ENCODE results near the gene SLAMF8.

SLAMF8 gene

DNA sequence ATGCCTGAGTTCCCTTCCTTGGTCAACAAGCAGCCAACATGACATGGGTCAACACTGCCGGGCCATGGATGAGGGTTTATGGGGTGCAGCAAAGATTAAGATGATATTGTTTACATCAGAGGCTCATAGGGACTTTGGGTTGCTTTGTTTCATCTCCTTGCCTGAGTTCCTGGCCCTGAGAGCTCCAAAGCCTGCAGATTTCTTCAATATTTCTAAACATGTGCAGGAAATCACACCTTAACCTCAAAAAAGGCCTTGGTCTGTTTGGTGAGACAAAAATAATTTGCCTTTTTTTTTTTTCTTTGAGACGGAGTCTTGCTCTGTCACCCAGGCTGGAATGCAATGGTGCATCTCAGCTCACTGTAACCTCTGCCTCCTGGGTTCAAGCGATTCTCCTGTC, 876 bp downstream of the SLAMF8 start:
- Histone ChIP-seq H2BK5ac (ENCODE audit: low read depth, low read length, poor library complexity) (no peak overlapping the region), H3K36me3 (ENCODE audit: control insufficient read depth in 1 of 2, insufficient read depth in 2 of 2, low read length in 2 of 2) (no peaks in the 10 kb centered on the region), H4K8ac (ENCODE audit: low read depth, low read length) (no peak overlapping the region), H3K79me2 (ENCODE audit: control insufficient read depth, insufficient read depth, low read length, poor library complexity) (no peaks in the 10 kb centered on the region), H3K18ac (ENCODE audit: low read length) (no peak overlapping the region), H3K14ac (ENCODE audit: low read length) (no peak overlapping the region), H2AK5ac (ENCODE audit: low read length) (no peak overlapping the region), H2BK120ac (ENCODE audit: insufficient read depth, low read length, poor library complexity) (no peak overlapping the region), H3K9me3 (ENCODE audit: insufficient read depth, low read depth, low read length) (no peaks in the 10 kb centered on the region), H3K27me3 (ENCODE audit: insufficient read depth, low read length) (no peaks in the 10 kb centered on the region), H2AFZ (ENCODE audit: insufficient read depth, low read length, poor library complexity) (no peak overlapping the region), H3K4me1 (ENCODE audit: control insufficient read depth in 1 of 2, insufficient read depth in 2 of 2, low read length in 2 of 2) (peaks cover 18 to 26% of the 10 kb centered on the region in 2 experiments), H4K12ac (ENCODE audit: low read depth, low read length) (no peak overlapping the region), H3K9ac (ENCODE audit: low read length) (no peak overlapping the region), H3K79me1 (ENCODE audit: low read length) (peaks cover 2% of the 10 kb centered on the region), H3K4ac (ENCODE audit: low read depth, low read length) (no peak overlapping the region), H3K23ac (ENCODE audit: low read length) (no peak overlapping the region), H2BK12ac (ENCODE audit: low read length) (no peak overlapping the region), H3K27ac (ENCODE audit: low read depth, low read length) (no peak overlapping the region), H3K4me3 (ENCODE audit: low read depth, low read length) (no peak overlapping the region), H3K4me2 (ENCODE audit: low read length) (no peak overlapping the region), H4K91ac (ENCODE audit: low read depth, low read length) (no peak overlapping the region)
- no peak for DNase-seq
- WGBS (ENCODE audit: extremely low coverage, insufficient coverage, insufficient read length) = no CpG with 5 or more reads among the region's 3 CpGs

DNA sequence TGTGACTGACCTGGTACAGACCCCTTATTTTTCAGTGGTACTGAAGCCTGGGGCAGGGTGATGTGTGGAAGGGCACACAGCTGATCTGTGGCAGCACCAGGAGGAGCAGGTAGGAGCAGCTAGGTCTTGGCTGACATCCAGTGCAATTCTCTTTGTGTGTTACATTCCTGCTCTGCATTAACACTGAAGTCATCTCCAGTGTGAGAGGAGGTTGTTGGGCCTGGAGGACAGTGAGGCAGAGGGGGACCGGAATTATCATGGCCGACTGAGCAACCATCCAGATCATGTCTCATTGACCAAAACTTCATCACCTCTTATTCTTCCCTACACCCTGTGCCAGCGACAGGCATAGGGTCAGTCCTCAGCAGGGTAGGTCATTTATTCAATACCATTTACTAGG, 1.5 kb downstream of the SLAMF8 start:
- Histone ChIP-seq H4K91ac (ENCODE audit: low read depth, low read length) (no peak overlapping the region), H3K18ac (ENCODE audit: low read length) (no peak overlapping the region), H3K4ac (ENCODE audit: low read depth, low read length) (no peak overlapping the region), H3K23ac (ENCODE audit: low read length) (no peak overlapping the region), H3K27ac (ENCODE audit: low read depth, low read length) (no peak overlapping the region), H3K4me3 (ENCODE audit: low read depth, low read length) (no peak overlapping the region), H2BK120ac (ENCODE audit: insufficient read depth, low read length, poor library complexity) (no peak overlapping the region), H3K4me1 (ENCODE audit: control insufficient read depth in 1 of 2, insufficient read depth in 2 of 2, low read length in 2 of 2) (peaks cover 18 to 26% of the 10 kb centered on the region in 2 experiments), H2BK12ac (ENCODE audit: low read length) (no peak overlapping the region), H3K4me2 (ENCODE audit: low read length) (no peak overlapping the region), H2BK5ac (ENCODE audit: low read depth, low read length, poor library complexity) (no peak overlapping the region), H3K36me3 (ENCODE audit: control insufficient read depth in 1 of 2, insufficient read depth in 2 of 2, low read length in 2 of 2) (no peaks in the 10 kb centered on the region), H3K79me1 (ENCODE audit: low read length) (peaks cover 2% of the 10 kb centered on the region), H3K27me3 (ENCODE audit: insufficient read depth, low read length) (no peaks in the 10 kb centered on the region), H3K14ac (ENCODE audit: low read length) (no peak overlapping the region), H3K79me2 (ENCODE audit: control insufficient read depth, insufficient read depth, low read length, poor library complexity) (no peaks in the 10 kb centered on the region), H3K9ac (ENCODE audit: low read length) (no peak overlapping the region), H3K9me3 (ENCODE audit: insufficient read depth, low read depth, low read length) (no peaks in the 10 kb centered on the region), H4K8ac (ENCODE audit: low read depth, low read length) (no peak overlapping the region), H2AK5ac (ENCODE audit: low read length) (no peak overlapping the region), H2AFZ (ENCODE audit: insufficient read depth, low read length, poor library complexity) (no peak overlapping the region), H4K12ac (ENCODE audit: low read depth, low read length) (no peak overlapping the region)
- DNase-seq = no peak
- no CpG with 5 or more reads among the region's 3 CpGs for WGBS (ENCODE audit: extremely low coverage, insufficient coverage, insufficient read length)

DNA sequence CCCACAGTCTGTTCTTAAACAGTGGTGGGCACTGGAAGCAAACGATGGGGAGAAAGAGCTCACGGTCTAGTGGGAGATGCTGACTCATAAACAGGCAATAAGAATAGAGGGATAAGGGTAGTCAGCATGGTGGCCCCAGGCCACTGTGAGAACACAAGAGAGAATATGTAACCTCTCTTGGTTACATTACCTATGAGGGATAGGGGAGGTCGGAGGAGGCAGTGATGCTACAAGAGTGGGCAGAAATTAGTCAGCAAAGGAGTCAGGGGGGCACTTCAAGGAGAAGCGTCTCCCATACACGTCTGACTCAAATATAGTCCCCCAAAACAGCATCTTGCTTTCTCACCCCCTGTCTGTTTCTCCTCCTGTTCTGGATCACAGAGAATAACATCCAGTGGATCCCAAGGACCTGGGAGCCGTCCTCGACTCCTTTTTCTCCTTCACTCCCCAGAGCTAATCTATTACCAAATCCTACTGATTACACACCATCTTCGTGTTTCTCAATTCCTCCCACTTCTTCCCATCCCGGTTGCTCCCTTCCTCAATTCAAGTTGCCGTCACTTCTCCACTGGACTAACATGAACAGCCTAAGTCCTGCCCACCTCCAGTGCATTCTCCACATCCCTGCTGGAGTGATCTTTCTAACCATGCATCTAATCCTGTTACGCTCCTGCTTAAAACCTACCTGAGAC, 2.1 kb downstream of the SLAMF8 start:
- DNase-seq = no peak
- no peak overlapping the region for H2BK12ac ChIP-seq (ENCODE audit: low read length)
- H3K14ac ChIP-seq (ENCODE audit: low read length) = no peak overlapping the region
- no peak overlapping the region for H3K4me2 ChIP-seq (ENCODE audit: low read length)
- H3K27me3 ChIP-seq (ENCODE audit: insufficient read depth, low read length) = no peaks in the 10 kb centered on the region
- no peak overlapping the region for H4K91ac ChIP-seq (ENCODE audit: low read depth, low read length)
- H3K79me1 ChIP-seq (ENCODE audit: low read length) = peaks cover 2% of the 10 kb centered on the region
- H3K79me2 ChIP-seq (ENCODE audit: control insufficient read depth, insufficient read depth, low read length, poor library complexity) = no peaks in the 10 kb centered on the region
- no peak overlapping the region for H3K18ac ChIP-seq (ENCODE audit: low read length)
- H3K23ac ChIP-seq (ENCODE audit: low read length) = no peak overlapping the region
- no peak overlapping the region for H3K4me3 ChIP-seq (ENCODE audit: low read depth, low read length)
- no peak overlapping the region for H2BK5ac ChIP-seq (ENCODE audit: low read depth, low read length, poor library complexity)
- no peak overlapping the region for H2AK5ac ChIP-seq (ENCODE audit: low read length)
- no peak overlapping the region for H2AFZ ChIP-seq (ENCODE audit: insufficient read depth, low read length, poor library complexity)
- H3K9ac ChIP-seq (ENCODE audit: low read length) = no peak overlapping the region
- peaks cover 18 to 26% of the 10 kb centered on the region in 2 experiments for H3K4me1 ChIP-seq (ENCODE audit: control insufficient read depth in 1 of 2, insufficient read depth in 2 of 2, low read length in 2 of 2)
- no peaks in the 10 kb centered on the region for H3K36me3 ChIP-seq (ENCODE audit: control insufficient read depth in 1 of 2, insufficient read depth in 2 of 2, low read length in 2 of 2)
- no peak overlapping the region for H4K8ac ChIP-seq (ENCODE audit: low read depth, low read length)
- no peaks in the 10 kb centered on the region for H3K9me3 ChIP-seq (ENCODE audit: insufficient read depth, low read depth, low read length)
- H3K27ac ChIP-seq (ENCODE audit: low read depth, low read length) = no peak overlapping the region
- H2BK120ac ChIP-seq (ENCODE audit: insufficient read depth, low read length, poor library complexity) = no peak overlapping the region
- H3K4ac ChIP-seq (ENCODE audit: low read depth, low read length) = no peak overlapping the region
- no CpG with 5 or more reads among the region's 11 CpGs for WGBS (ENCODE audit: extremely low coverage, insufficient coverage, insufficient read length)
- no peak overlapping the region for H4K12ac ChIP-seq (ENCODE audit: low read depth, low read length)

DNA sequence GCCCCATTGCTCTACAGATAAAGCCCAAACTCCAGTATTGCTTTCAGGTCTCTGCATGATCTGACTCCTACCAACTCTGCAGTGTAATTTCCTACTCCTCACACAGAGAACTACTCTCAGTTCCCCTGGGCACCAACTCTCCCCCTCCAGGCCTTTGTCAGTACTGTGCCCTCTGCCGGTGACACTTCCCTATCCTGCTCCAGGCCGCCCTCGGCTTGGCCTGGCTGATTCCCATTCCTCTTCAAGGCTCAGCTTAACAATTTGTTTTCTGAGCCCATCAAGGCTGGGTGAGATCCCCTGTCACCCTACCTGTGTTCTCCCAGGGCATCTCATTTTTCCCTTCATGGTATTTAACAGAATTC, 2.6 kb downstream of the SLAMF8 start:
- Histone ChIP-seq H3K27ac (ENCODE audit: low read depth, low read length) (no peak overlapping the region), H2BK5ac (ENCODE audit: low read depth, low read length, poor library complexity) (no peak overlapping the region), H3K4me1 (ENCODE audit: control insufficient read depth in 1 of 2, insufficient read depth in 2 of 2, low read length in 2 of 2) (peaks cover 18 to 26% of the 10 kb centered on the region in 2 experiments), H3K4me2 (ENCODE audit: low read length) (no peak overlapping the region), H3K23ac (ENCODE audit: low read length) (no peak overlapping the region), H3K14ac (ENCODE audit: low read length) (no peak overlapping the region), H3K79me2 (ENCODE audit: control insufficient read depth, insufficient read depth, low read length, poor library complexity) (no peaks in the 10 kb centered on the region), H3K27me3 (ENCODE audit: insufficient read depth, low read length) (no peaks in the 10 kb centered on the region), H4K8ac (ENCODE audit: low read depth, low read length) (no peak overlapping the region), H3K9ac (ENCODE audit: low read length) (no peak overlapping the region), H2BK12ac (ENCODE audit: low read length) (no peak overlapping the region), H3K36me3 (ENCODE audit: control insufficient read depth in 1 of 2, insufficient read depth in 2 of 2, low read length in 2 of 2) (no peaks in the 10 kb centered on the region), H3K4ac (ENCODE audit: low read depth, low read length) (no peak overlapping the region), H2AFZ (ENCODE audit: insufficient read depth, low read length, poor library complexity) (no peak overlapping the region), H3K18ac (ENCODE audit: low read length) (no peak overlapping the region), H3K9me3 (ENCODE audit: insufficient read depth, low read depth, low read length) (no peaks in the 10 kb centered on the region), H2BK120ac (ENCODE audit: insufficient read depth, low read length, poor library complexity) (no peak overlapping the region), H4K91ac (ENCODE audit: low read depth, low read length) (no peak overlapping the region), H2AK5ac (ENCODE audit: low read length) (no peak overlapping the region), H3K4me3 (ENCODE audit: low read depth, low read length) (no peak overlapping the region), H4K12ac (ENCODE audit: low read depth, low read length) (no peak overlapping the region), H3K79me1 (ENCODE audit: low read length) (peaks cover 2% of the 10 kb centered on the region)
- DNase-seq = peak; percentile 48 to 74
- WGBS (ENCODE audit: extremely low coverage, insufficient coverage, insufficient read length) = no CpG with 5 or more reads among the region's 3 CpGs
